PFSK-1 (cell line): ENCODE results near the gene MTA2.
A peak's percentile ranks its signal among the peaks of the same experiment; 100 is the strongest.

Source experiments
- POLR2AphosphoS5 ChIP-seq: IDR thresholded peaks from 2 replicates; pipeline ENCODE4 v1.6.1; 2012; ENCODE audit warnings: low read depth, mild to moderate bottlenecking, control low read depth, low read length, moderate library complexity
- REST ChIP-seq, 2 experiments: IDR thresholded peaks; 2 replicates each; pipeline versions ENCODE4 v1.6.1 to v1.8.0; 2011 to 2012; ENCODE audit warnings: low read depth in 2 of 2, low read length in 2 of 2, control low read depth in 1 of 2, inconsistent platforms in 1 of 2, mild to moderate bottlenecking in 1 of 2, moderate library complexity in 1 of 2; ENCODE audit not compliant: insufficient read depth in 1 of 2

GRCh38 chr11:62573006-62573591, 28.6 kb downstream of the MTA2 start:
- TF ChIP-seq POLR2AphosphoS5 (0 out of 2 replicates have a peak, but pooled peaks have one; percentile 6), REST (IDR thresholded peaks at IDR 0.05; ENCODE audit: insufficient read depth in 1 of 2, low read depth in 2 of 2, low read length in 2 of 2) (no peak)
